Measurements from ENCODE around the gene TRIP6.
A peak's percentile ranks its signal among the peaks of the same experiment; 100 is the strongest.

TRIP6 gene

DNA sequence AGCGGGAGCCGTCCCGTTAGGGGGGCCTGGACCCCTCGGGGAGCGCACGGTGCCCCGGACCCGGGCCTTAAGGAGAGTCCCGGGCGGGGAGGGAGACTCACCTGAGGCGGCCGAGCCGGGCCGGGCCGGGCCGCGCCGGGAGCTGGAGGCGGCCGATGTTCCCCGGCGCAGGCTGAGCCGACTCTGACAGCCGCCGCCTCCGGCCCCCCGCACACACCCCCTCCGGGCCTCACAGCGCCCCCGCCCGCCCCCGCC lies 28.4 kb downstream of the TRIP6 start, which contains the start of gene ACHE:
Gene ACHE (minus strand): TSS at position 188 of the 255 bp plus-strand sequence. CDS start 1,656 bp downstream, outside the sequence.
- Histone ChIP-seq H3K27me3 (ENCODE audit: insufficient read depth, low read depth) (peaks cover 57% of the 10 kb centered on the region), H2AFZ (ENCODE audit: low read depth) (peak within 1 kb of the TSS; percentile 64), H3K4me1 (ENCODE audit: low read depth, poor library complexity, severe bottlenecking) (peaks cover 10% of the 10 kb centered on the region), H3K36me3 (ENCODE audit: insufficient read depth) (no peaks in the 10 kb centered on the region), H3K4me2 (peak within 1 kb of the TSS; percentile 88), H3K9ac (no peak within 1 kb of the TSS), H4K20me1 (ENCODE audit: insufficient read depth) (no peaks in the 10 kb centered on the region), H3K27ac (no peak within 1 kb of the TSS), H3K4me3 (IDR thresholded peaks at IDR 0.05; ENCODE audit: insufficient read depth, low read depth, low read length) (no peak within 1 kb of the TSS), H3K79me2 (ENCODE audit: insufficient read depth, low read depth) (no peaks in the 10 kb centered on the region)
- no peak for TF ChIP-seq CTCF (conservative IDR thresholded peaks at IDR 0.05; ENCODE audit: low read depth, low read length)

DNA sequence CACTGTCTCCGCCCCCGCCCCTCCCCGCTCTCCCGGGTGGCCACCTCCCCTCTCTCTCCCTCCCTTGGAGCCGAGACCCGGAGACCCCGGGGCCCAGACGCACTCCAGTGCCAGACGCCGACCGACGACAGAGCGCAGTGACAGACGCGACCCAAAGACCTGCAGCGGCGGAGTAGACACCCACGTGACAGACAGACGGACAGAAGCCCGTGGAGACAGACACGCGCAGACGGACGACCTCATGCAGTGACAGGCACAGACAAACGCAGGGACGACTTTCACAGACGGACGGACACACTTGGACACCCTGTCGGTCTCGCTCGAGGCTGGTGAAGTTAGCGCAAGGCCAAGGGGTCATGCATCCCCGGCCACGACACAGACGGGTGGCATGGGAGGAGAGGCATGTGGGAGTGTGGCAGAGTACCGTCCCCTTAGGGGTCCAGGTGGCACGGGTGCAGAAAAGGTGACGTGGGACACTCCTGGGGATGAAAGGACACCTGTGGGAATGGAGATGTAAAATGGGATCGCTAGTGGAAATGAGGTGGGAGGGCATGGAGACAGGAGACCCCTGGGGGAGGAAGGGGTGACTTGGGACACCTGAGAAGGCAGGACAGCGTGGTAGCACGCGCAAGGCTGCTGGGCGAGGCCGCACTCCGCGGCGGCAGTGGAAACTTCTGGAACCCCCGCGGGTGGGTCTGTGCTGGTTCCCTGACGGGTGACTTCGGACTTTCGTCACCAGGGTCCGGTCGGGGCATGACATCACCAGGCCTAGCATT lies 29.0 kb downstream of the TRIP6 start:
- H3K36me3 ChIP-seq (ENCODE audit: insufficient read depth), result no peaks in the 10 kb centered on the region
- H3K79me2 ChIP-seq (ENCODE audit: insufficient read depth, low read depth), result no peaks in the 10 kb centered on the region
- H3K4me2 ChIP-seq, result no peak overlapping the region; the same call in 1 of the 2 replicates
- H3K4me3 ChIP-seq (IDR thresholded peaks at IDR 0.05; ENCODE audit: insufficient read depth, low read depth, low read length), result no peak overlapping the region
- peaks cover 52% of the 10 kb centered on the region for H3K27me3 ChIP-seq (ENCODE audit: insufficient read depth, low read depth)
- no peak overlapping the region; the same call in 1 of the 2 replicates for H2AFZ ChIP-seq (ENCODE audit: low read depth)
- no peak for TF ChIP-seq CTCF (conservative IDR thresholded peaks at IDR 0.05; ENCODE audit: low read depth, low read length)
- H3K4me1 ChIP-seq (ENCODE audit: low read depth, poor library complexity, severe bottlenecking), result peaks cover 16% of the 10 kb centered on the region
- no peaks in the 10 kb centered on the region for H4K20me1 ChIP-seq (ENCODE audit: insufficient read depth)
- H3K27ac ChIP-seq, result no peak overlapping the region
- H3K9ac ChIP-seq, result no peak overlapping the region

GRCh38 chr7:100896732-100897608 lies 29.8 kb downstream of the TRIP6 start:
- Histone ChIP-seq H3K9ac (no peak overlapping the region), H4K20me1 (ENCODE audit: insufficient read depth) (no peaks in the 10 kb centered on the region), H3K4me1 (ENCODE audit: low read depth, poor library complexity, severe bottlenecking) (peaks cover 24% of the 10 kb centered on the region), H3K4me2 (peak overlapping the region; percentile 14; the same call in 1 of the 2 replicates), H3K36me3 (ENCODE audit: insufficient read depth) (no peaks in the 10 kb centered on the region), H2AFZ (ENCODE audit: low read depth) (peak overlapping the region; percentile 36; the same call in 1 of the 2 replicates), H3K4me3 (IDR thresholded peaks at IDR 0.05; ENCODE audit: insufficient read depth, low read depth, low read length) (no peak overlapping the region), H3K27ac (no peak overlapping the region), H3K27me3 (ENCODE audit: insufficient read depth, low read depth) (peaks cover 44% of the 10 kb centered on the region), H3K79me2 (ENCODE audit: insufficient read depth, low read depth) (no peaks in the 10 kb centered on the region)
- peak; percentile 73 for TF ChIP-seq CTCF (conservative IDR thresholded peaks at IDR 0.05; ENCODE audit: low read depth, low read length)

DNA sequence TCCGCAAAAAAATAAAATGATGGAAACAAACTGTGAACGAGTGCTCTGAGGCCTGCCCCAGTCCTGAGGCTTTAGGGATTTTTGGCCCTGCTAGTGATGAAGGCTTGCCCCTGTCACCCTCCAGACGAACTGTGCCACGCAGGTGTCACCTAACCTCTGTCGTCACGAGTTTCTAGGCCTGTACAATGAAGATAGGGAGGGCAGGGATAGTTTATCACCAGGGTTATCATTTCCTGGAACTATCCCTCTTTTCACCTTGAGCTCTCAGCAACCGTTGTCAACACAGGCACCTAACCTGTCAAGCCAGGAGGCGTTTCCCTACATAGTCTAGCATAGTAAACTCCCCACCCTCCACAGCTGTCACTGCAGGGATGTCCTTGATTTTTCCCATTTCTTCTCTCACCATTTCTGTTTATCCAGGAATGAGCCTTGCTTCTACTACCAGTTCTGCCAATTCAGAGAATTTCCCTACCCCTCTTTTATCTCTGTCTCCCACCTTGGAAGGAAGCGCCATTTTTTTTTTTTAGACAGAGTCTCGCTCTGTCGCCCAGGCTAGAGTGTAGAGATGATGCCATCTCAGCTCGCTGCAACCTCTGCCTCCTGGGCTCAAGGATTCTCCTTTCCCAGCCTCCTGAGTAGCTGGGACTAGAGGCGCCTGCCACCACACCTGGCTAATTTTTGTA lies 30.7 kb downstream of the TRIP6 start:
- H2AFZ ChIP-seq (ENCODE audit: low read depth), result no peak overlapping the region
- H3K4me2 ChIP-seq, result no peak overlapping the region
- no peaks in the 10 kb centered on the region for H3K79me2 ChIP-seq (ENCODE audit: insufficient read depth, low read depth)
- peaks cover 33% of the 10 kb centered on the region for H3K4me1 ChIP-seq (ENCODE audit: low read depth, poor library complexity, severe bottlenecking)
- H3K27ac ChIP-seq, result no peak overlapping the region
- no peak for TF ChIP-seq CTCF (conservative IDR thresholded peaks at IDR 0.05; ENCODE audit: low read depth, low read length)
- no peaks in the 10 kb centered on the region for H4K20me1 ChIP-seq (ENCODE audit: insufficient read depth)
- H3K4me3 ChIP-seq (IDR thresholded peaks at IDR 0.05; ENCODE audit: insufficient read depth, low read depth, low read length), result no peak overlapping the region
- H3K36me3 ChIP-seq (ENCODE audit: insufficient read depth), result no peaks in the 10 kb centered on the region
- no peak overlapping the region for H3K9ac ChIP-seq
- H3K27me3 ChIP-seq (ENCODE audit: insufficient read depth, low read depth), result peaks cover 35% of the 10 kb centered on the region
